Thyroid gland (tissue), 4 donors: Measurements from ENCODE around the gene KRABD2.

ENCODE experiments used
- POLR2A ChIP-seq, 2 donors: fragments of 450-650 bp; IDR thresholded peaks; one replicate each; pipeline ENCODE4 v1.6.1; 2017; ENCODE audit warnings: antibody characterized with exemption in 2 of 2, mild to moderate bottlenecking in 2 of 2, moderate library complexity in 1 of 2
- TF ChIP-seq, protein P1 (sequence below), 6 experiments: fragments of 200-600 bp in 3 of 6; fragments of 450-650 bp in 3 of 6; sonication (generic) in 3 of 6; IDR thresholded peaks; one replicate each; pipeline ENCODE4 v1.5.1; 2016 to 2019; ENCODE audit warnings: antibody characterized with exemption in 6 of 6, mild to moderate bottlenecking in 2 of 6, inconsistent platforms in 1 of 6, moderate library complexity in 1 of 6

GRCh38 chr17:8412089-8412488 is 35.6 kb upstream of the KRABD2 start:
- TF ChIP-seq, protein P1, sequence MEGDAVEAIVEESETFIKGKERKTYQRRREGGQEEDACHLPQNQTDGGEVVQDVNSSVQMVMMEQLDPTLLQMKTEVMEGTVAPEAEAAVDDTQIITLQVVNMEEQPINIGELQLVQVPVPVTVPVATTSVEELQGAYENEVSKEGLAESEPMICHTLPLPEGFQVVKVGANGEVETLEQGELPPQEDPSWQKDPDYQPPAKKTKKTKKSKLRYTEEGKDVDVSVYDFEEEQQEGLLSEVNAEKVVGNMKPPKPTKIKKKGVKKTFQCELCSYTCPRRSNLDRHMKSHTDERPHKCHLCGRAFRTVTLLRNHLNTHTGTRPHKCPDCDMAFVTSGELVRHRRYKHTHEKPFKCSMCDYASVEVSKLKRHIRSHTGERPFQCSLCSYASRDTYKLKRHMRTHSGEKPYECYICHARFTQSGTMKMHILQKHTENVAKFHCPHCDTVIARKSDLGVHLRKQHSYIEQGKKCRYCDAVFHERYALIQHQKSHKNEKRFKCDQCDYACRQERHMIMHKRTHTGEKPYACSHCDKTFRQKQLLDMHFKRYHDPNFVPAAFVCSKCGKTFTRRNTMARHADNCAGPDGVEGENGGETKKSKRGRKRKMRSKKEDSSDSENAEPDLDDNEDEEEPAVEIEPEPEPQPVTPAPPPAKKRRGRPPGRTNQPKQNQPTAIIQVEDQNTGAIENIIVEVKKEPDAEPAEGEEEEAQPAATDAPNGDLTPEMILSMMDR (IDR thresholded peaks at IDR 0.05), result no peak
- no peak for TF ChIP-seq POLR2A (IDR thresholded peaks at IDR 0.05)
